Measurements from ENCODE around the gene CYP2S1. TPM values are rescaled to one million over a fixed set of nuclear protein-coding genes. Genes with fewer than 3 reads are reported as not detected.

Gene CYP2S1
- total and polyA plus RNA-seq, 9 of the 15 experiments (the other 6 are each of a cell fraction or from before 2014, with no cell fraction given): 0.07 to 1.9 (median 0.41) TPM

DNA sequence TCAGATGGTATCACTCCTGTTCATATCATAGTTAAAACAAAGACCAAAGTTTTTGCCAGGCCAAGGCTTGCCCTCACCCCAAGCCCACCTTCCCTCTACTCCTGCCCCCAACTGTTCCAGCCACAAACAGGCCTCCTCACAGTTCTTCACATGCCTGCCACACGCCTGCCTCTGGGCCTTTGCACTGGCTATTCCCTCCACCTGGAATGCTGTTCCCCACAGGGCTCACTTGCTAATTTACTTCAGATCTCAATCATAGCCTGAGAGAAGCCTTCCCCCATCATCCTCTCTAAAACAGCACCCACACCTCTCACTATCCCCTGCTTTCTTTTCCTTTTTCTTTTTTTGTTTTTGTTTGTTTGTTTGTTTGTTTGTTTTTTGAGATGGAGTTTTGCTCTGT, 21.1 kb downstream of the CYP2S1 start:
- TF ChIP-seq KDM2B (CRISPR knock-in tag; IDR thresholded peaks at IDR 0.05) (no peak), BCOR (IDR thresholded peaks at IDR 0.05) (peak; percentile 82), KDM1A (IDR thresholded peaks at IDR 0.05) (0 out of 4 replicates have a peak, but pooled peaks of 1 of the 2 experiments have one; percentile 45), RBM25 (IDR thresholded peaks at IDR 0.05; ENCODE audit: low read depth, low read length, severe bottlenecking) (peak; percentile 28), ZNF561 (CRISPR knock-in tag; conservative IDR thresholded peaks at IDR 0.05) (no peak), ZNF134 (CRISPR knock-in tag; conservative IDR thresholded peaks at IDR 0.05) (no peak)
- TF ChIP-seq, protein P1, sequence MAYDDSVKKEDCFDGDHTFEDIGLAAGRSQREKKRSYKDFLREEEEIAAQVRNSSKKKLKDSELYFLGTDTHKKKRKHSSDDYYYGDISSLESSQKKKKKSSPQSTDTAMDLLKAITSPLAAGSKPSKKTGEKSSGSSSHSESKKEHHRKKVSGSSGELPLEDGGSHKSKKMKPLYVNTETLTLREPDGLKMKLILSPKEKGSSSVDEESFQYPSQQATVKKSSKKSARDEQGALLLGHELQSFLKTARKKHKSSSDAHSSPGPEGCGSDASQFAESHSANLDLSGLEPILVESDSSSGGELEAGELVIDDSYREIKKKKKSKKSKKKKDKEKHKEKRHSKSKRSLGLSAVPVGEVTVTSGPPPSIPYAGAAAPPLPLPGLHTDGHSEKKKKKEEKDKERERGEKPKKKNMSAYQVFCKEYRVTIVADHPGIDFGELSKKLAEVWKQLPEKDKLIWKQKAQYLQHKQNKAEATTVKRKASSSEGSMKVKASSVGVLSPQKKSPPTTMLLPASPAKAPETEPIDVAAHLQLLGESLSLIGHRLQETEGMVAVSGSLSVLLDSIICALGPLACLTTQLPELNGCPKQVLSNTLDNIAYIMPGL (CRISPR knock-in tag; IDR thresholded peaks at IDR 0.05): no peak
- Histone ChIP-seq H2AFZ (ENCODE audit: low read depth, low read length) (no peak overlapping the region), H3K4me1 (replicated peaks in 1 of 2; ENCODE audit: control insufficient read depth in 2 of 2, insufficient read depth in 2 of 2, low read length in 2 of 2) (peaks cover 0 to 9% of the 10 kb centered on the region in 2 experiments; a peak in 3 of 5 replicates), H3K4me3 (no peak overlapping the region), H3K9me1 (ENCODE audit: control insufficient read depth, insufficient read depth, low read length) (no peaks in the 10 kb centered on the region), H3K36me3 (ENCODE audit: control insufficient read depth, insufficient read depth, low read length) (no peaks in the 10 kb centered on the region), H4K20me1 (replicated peaks; ENCODE audit: control insufficient read depth, insufficient read depth, low read length) (no peaks in the 10 kb centered on the region), H3K4me2 (ENCODE audit: insufficient read depth, low read length) (no peak overlapping the region), H3K27me3 (ENCODE audit: control insufficient read depth in 2 of 2, insufficient read depth in 2 of 2, low read length in 2 of 2) (no peaks in the 10 kb centered on the region), H3K9me3 (replicated peaks; ENCODE audit: control insufficient read depth, insufficient read depth, low read depth, low read length) (no peaks in the 10 kb centered on the region), H3K27ac (ENCODE audit: extremely low read depth, low read depth, low read length) (no peak overlapping the region), H3K79me2 (ENCODE audit: control insufficient read depth, insufficient read depth, low read length) (no peaks in the 10 kb centered on the region), H3K9ac (ENCODE audit: insufficient read depth in 1 of 2, low read depth in 2 of 2, low read length in 2 of 2) (no peak overlapping the region)
- ATAC-seq (no peak), FAIRE-seq (no peak), DNase-seq (ENCODE audit: extremely low read depth in 1 of 4, low spot score in 3 of 4) (no peak)
- ChIA-PET POLR2A (no interaction called here), CTCF (ENCODE audit: low intra/inter-chr PET ratio) (no interaction called here)
- intact Hi-C loops (cut with micrococcal nuclease): no loop called here
- no TSS peak for BruUV-seq (replicated peaks)
- in situ Hi-C loops (cut with MboI): no loop called here
- 50% methylated on average over 1 of the region's 1 CpG for WGBS (ENCODE audit: insufficient coverage, low coverage, missing lambda C conversion rate)
